Muscle layer of duodenum (tissue), 2 donors: ENCODE measurements around the gene ATG9A.
A peak's percentile ranks its signal among the peaks of the same experiment; 100 is the strongest.
"Not testable (repeated sequence)": the region's sequence is repeated elsewhere in the genome, so short reads cannot be mapped to it uniquely, and the experiment has no call there.

Experiments used
- H3K27ac ChIP-seq: one replicate; pipeline ENCODE4 v1.7.0; 2013; ENCODE audit warnings: mild to moderate bottlenecking, low read length
- H3K27me3 ChIP-seq: one replicate; pipeline ENCODE4 v1.7.0; 2013; ENCODE audit warnings: low read depth, mild to moderate bottlenecking, control low read depth, low read length
- H3K36me3 ChIP-seq, 2 donors: one replicate each; pipeline ENCODE4 v1.7.0; 2013; ENCODE audit warnings: low read length in 2 of 2, control low read depth in 1 of 2, mild to moderate bottlenecking in 1 of 2; ENCODE audit not compliant: insufficient read depth in 2 of 2, control insufficient read depth in 1 of 2
- H3K4me1 ChIP-seq, 2 donors: one replicate each; pipeline ENCODE4 v1.7.0; 2013; ENCODE audit warnings: low read length in 2 of 2, mild to moderate bottlenecking in 2 of 2, control low read depth in 1 of 2, moderate library complexity in 1 of 2; ENCODE audit not compliant: insufficient read depth in 2 of 2, control insufficient read depth in 1 of 2
- H3K4me3 ChIP-seq, 2 donors: one replicate each; pipeline ENCODE4 v1.7.0; 2013; ENCODE audit warnings: low read length in 2 of 2, low read depth in 1 of 2, mild to moderate bottlenecking in 1 of 2
- H3K9me3 ChIP-seq, 2 donors: one replicate each; pipeline ENCODE4 v1.7.0; 2013; ENCODE audit warnings: low read length in 2 of 2, control low read depth in 1 of 2, mild to moderate bottlenecking in 1 of 2; ENCODE audit not compliant: control insufficient read depth in 1 of 2
- donor health status: healthy.

ATG9A gene

DNA sequence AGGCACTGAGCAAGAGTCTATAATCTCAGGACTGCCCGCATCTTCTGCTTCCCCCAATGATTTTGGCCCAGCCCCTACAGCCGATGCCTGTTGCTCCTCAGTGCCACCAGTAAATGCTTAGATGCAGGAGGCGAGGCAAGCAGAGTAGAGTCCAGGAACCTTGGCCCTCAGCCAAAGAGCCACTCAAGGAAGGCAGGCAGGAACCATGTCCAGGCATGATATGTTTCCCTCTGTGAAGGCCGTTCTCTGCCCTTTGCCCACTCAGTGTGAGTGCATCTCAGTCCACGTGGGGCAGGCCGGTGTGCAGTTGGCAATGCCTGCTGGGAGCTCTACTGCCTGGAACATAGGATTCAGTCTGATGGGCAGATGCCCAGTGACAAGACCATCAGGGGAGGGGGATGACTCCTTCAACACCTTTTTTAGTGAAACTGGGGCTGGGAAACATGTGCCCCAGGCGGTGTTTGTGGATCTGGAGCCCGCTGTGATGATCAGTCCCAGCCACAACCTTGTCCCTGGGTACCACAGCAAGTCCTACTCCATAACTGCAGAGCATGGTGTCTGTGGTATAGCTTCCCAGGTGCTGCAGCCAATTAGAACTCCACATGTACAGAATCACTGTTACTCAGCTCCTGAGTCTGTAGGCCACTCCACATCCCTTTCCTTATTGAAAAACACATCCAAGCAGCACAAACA, 40.1 kb upstream of the ATG9A start:
- H3K9me3 ChIP-seq: no peaks in the 10 kb centered on the region
- H3K4me1 ChIP-seq: peaks cover 0 to 5% of the 10 kb centered on the region in 2 donors
- H3K36me3 ChIP-seq: peaks cover 0 to 4% of the 10 kb centered on the region in 2 donors
- no peak overlapping the region for H3K4me3 ChIP-seq
- no peaks in the 10 kb centered on the region for H3K27me3 ChIP-seq
- H3K27ac ChIP-seq: no peak overlapping the region

DNA sequence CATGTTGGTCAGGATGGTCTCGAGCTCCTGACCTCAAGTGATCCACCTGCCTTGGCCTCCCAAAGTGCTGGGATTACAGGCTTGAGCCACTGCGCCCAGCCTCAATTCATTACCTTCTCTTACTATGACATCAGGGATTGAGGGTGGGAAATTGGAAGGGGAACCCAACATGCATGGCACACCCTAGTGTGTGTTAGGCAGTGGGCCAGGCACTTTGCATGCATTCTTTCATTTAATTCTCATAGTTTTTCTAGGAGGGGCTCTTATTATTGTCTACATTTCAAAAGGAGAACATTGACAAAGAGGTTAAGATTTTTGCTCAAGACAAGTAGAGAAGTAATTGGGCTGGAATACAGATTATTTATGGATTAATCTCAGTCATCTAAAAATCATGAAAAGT, 38.9 kb upstream of the ATG9A start:
- Histone ChIP-seq H3K27ac (no peak overlapping the region), H3K27me3 (no peaks in the 10 kb centered on the region), H3K36me3 (no peaks in the 10 kb centered on the region), H3K9me3 (no peaks in the 10 kb centered on the region), H3K4me3 (no peak overlapping the region), H3K4me1 (no peaks in the 10 kb centered on the region)

DNA sequence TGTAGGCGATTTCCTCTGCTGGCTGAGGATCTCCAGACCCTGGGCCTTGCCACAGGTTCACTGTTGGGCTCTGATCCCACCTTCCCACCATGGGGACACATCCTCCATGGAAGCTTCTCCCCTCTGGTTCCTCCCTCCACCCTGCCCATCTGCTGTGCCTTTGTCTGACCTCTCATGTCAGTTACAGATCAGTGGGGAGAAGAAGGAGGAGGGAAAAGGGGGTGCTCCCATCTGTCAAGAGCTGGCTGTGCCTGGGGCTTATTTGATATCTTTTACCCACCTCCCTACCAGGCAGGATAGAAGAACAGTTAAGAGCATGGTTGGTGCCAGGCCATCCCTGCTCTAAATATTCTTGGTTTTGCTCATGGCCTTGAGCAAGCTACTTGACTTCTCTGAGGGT, 37.5 kb upstream of the ATG9A start:
- Histone ChIP-seq H3K36me3 (no peaks in the 10 kb centered on the region), H3K27me3 (peaks cover 5% of the 10 kb centered on the region), H3K4me1 (no peaks in the 10 kb centered on the region), H3K27ac (no peak overlapping the region), H3K4me3 (no peak overlapping the region), H3K9me3 (no peaks in the 10 kb centered on the region)

DNA sequence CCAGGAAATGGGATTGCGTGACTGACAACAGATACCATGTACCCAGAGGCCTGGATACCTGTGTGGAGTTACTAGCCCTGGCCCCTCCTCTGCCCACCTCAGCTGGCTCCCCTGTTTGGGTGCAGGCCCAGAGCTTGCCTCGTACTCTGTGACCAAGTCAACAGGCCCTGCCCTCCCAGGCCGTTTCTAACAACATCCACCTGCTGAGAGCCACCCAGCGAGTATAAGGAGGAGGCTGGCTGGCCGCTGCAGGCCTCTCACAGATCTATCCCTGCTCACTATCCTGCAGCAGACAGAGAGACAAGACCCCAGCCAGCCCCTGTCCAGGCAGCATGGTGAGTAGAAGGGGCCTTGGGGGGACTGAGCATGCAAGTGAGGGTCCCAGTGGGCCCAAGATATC, 36.8 kb upstream of the ATG9A start:
- Histone ChIP-seq H3K9me3 (no peaks in the 10 kb centered on the region), H3K4me1 (no peaks in the 10 kb centered on the region), H3K27me3 (peaks cover 5% of the 10 kb centered on the region), H3K36me3 (no peaks in the 10 kb centered on the region), H3K27ac (no peak overlapping the region), H3K4me3 (no peak overlapping the region)

DNA sequence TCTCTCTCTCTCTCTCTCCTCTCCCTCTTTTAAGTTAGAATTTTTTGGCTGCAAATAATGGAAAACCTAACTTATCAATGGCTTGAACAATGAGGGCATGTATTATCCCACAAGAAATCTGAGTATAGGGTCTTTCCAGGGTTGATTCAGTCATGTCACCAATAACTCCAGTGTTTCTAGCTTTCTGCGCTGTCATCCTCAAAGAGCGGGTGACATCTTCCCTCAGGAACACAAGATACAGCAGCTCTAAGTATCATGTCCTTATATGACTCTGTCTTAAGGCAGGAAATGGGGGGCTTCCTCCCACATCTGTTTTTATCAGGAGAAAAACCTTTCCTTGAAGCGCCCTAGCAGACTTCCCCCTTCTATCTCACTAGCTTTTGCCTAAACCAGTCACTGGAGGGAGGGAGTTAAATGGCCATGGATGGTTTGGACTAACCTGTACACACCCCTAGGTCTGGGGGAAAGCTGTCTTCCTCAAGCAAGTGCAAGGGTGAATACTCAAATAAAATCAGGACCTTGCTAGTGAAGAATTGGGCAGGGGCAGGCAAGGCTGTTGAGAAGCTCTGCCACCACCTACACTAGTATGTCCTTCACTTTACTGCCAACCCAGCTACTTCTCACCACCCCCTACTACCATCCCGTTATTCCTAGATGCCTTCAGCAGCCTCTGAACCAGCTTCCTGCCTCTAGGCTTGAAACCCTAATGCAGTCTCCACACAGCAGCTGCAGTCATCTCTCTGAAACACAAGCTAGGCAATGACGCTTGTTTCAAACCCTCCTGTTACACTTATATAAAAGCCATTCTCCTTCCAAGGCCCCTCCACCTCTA, 31.8 kb upstream of the ATG9A start:
- no peaks in the 10 kb centered on the region for H3K4me1 ChIP-seq
- H3K4me3 ChIP-seq: no peak overlapping the region
- H3K9me3 ChIP-seq: no peaks in the 10 kb centered on the region
- no peaks in the 10 kb centered on the region for H3K36me3 ChIP-seq
- H3K27ac ChIP-seq: no peak overlapping the region
- peaks cover 5% of the 10 kb centered on the region for H3K27me3 ChIP-seq

DNA sequence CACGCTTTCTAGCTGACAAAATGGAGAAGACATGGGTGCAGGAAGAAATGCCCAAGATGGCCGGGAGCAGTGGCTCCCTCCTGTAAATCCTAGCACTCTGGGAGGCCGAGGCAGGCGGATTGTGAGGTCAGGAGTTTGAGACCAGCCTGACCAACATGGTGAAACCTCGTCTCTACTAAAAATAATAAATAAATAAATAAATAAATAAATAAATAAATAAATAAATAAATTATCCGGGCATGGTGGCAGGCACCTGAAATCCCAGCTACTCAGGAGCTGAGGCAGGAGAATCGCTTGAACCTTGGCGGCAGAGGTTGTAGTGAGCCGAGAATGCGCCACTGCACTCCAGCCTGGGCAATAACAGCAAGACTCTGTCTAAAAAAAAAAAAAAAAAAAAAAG, 29.5 kb upstream of the ATG9A start:
- H3K4me1 ChIP-seq, H3K36me3 ChIP-seq, H3K27ac ChIP-seq, H3K4me3 ChIP-seq, H3K9me3 ChIP-seq, H3K27me3 ChIP-seq: not testable (repeated sequence)

DNA sequence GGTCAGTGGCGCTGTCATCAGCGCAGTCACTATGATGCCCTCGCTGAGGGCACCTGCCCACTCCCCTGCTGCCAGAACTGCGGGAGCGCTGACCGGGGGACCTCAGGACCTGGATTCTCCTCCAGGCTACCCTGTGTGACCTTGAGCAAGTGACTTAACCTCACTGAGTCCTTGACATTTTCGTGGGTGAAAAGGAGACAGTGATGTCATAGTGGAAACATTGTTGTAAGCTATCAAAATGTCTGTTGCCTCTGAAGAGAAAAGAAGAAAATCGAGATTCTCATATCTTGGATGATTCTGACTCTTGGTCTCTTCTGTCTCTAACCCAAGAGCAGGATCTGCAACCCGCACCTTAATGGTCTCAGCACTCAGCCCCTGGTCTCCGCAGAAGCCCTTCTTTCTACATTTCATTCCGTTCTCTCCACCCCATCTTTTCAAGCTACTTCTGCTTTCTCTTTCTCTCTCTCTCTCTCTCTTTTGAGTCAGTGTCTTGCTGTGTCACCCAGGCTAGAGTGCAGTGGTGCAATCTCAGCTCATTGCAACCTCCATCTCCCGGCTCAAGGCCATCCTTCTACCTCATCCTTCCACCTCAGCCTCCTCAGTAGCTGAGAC, 25.3 kb upstream of the ATG9A start:
- Histone ChIP-seq H3K27me3 (no peaks in the 10 kb centered on the region), H3K9me3 (no peaks in the 10 kb centered on the region), H3K4me1 (peaks cover 8 to 15% of the 10 kb centered on the region in 2 donors), H3K4me3 (peak overlapping the region; percentile 75 to 84), H3K27ac (peak overlapping the region; percentile 33), H3K36me3 (peaks cover 0 to 11% of the 10 kb centered on the region in 2 donors)

DNA sequence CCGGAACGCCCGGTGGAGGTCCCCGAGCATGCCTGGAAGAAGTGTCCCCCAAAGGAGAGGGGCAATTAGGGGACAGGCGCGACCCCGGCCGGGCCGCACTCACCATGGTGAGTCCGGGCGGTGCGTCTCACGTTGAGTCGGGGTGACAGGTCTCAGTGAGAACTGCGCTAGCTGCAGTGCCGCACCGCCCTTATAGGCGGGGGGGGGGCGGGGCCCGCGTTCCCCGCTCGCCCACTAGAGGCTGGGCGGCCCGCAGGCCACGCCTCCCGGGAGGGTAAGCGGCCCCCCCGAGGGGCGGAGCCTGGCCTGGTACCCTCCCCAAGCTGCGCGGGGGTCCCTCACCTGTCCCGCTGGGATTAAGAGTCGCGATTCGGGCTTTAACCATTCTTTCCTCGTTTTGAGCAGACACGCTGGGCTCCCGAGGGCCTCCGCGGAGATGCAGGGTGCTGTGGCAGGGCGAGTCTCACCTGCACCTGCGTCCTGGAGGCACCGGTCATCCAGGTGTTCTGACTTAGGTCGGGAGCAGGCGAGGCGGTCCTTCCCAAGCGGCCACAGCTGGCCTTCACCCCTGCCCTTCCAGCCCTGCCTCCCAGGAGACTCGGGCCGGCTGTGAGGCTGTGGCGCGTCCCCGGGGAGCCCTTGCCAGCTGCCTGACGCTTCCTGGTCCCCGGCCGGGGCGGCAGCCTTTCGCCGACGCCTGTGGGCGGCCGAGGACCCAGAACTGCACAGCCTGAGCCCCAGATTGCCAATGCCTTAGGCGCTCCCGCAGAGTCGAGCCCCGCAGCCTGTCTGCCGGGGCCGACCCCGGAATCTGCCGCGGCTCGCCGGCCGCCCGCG, 24.5 kb upstream of the ATG9A start, which contains the start of gene TUBA4A:
Gene TUBA4A (minus strand): TSS at position 166 of the 837 bp plus-strand sequence. CDS start 60 bp downstream, at position 106.
- peak within 1 kb of the TSS; percentile 72 for H3K27ac ChIP-seq
- no peaks in the 10 kb centered on the region for H3K9me3 ChIP-seq
- H3K4me1 ChIP-seq: peaks cover 15 to 22% of the 10 kb centered on the region in 2 donors
- H3K36me3 ChIP-seq: peaks cover 0 to 14% of the 10 kb centered on the region in 2 donors
- H3K4me3 ChIP-seq: peak within 1 kb of the TSS; percentile 75 to 84
- no peaks in the 10 kb centered on the region for H3K27me3 ChIP-seq

DNA sequence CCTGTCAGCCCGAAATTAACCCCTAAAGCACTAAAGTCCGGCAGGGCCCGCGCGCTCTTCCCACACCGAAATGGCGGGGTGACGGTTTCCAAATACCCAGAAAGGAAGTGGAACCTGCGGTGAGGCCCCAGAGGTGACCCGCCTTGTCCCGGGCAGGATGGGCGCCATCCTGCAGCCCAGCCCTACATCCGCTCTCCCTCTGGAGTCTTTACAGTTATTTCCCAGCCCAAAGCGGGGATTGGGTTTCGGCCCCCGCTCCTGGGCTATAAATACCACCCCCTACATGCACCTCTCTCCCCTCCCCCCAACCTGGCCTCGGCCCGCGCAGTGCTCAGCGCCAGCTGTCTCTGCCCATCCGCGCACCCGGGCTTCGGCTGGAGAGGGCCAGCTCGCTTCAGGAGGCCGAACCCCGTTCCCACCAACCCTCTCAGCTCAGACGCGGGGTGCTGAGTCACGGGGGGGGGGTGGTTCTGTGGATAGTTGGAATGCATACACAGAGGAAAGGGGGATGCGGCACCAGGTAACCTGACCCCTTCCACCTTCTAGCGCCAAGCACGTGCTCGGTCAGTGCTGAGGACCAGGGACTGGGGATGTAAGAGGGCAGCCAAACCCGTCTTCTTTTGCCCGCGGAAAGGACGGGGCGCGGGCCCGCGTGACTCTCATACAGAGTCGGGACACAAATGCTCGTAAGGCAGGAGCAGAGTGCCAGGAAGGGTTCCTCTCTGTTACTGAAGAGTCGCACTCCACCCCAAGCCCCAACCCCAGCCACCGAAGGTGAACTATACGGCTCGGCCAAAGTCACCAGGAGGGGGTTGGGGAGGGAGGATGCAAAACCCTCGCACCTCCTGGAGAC, 23.7 kb upstream of the ATG9A start, which contains the start of gene TUBA4B:
Gene TUBA4B (plus strand): TSS at position 344 of the 853 bp plus-strand sequence. CDS start 165 bp downstream, at position 509.
- no peaks in the 10 kb centered on the region for H3K9me3 ChIP-seq
- H3K4me1 ChIP-seq: peaks cover 18 to 26% of the 10 kb centered on the region in 2 donors
- peak within 1 kb of the TSS; percentile 72 for H3K27ac ChIP-seq
- H3K4me3 ChIP-seq: peak within 1 kb of the TSS; percentile 75 to 84
- H3K36me3 ChIP-seq: peaks cover 3 to 21% of the 10 kb centered on the region in 2 donors
- H3K27me3 ChIP-seq: no peaks in the 10 kb centered on the region

DNA sequence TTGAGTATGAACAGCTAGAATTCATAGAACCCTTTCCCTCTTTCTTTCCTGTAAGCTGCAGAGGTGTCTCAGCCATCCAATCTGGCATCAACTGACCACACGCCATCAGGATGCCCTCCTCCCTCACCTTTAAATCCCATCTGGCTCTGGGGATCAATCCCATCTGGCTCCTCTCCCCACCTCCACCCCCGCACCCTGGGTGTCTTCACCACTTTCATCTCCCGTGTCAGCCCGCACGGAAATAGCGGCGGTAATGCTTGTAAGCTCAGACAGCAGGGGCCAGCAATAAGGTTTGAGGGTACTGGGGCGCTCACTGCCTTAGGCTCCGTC, 23.1 kb upstream of the ATG9A start:
- Histone ChIP-seq H3K4me3 (peak overlapping the region; percentile 75 to 84), H3K4me1 (peaks cover 18 to 26% of the 10 kb centered on the region in 2 donors), H3K27me3 (no peaks in the 10 kb centered on the region), H3K27ac (peak overlapping the region; percentile 72), H3K9me3 (no peaks in the 10 kb centered on the region), H3K36me3 (peaks cover 8 to 25% of the 10 kb centered on the region in 2 donors)
